ENCODE measurements around the gene NAB2.
"Not testable (repeated sequence)": the region's sequence is repeated elsewhere in the genome, so short reads cannot be mapped to it uniquely, and the experiment has no call there.

Gene NAB2

GRCh38 chr12:57069523-57069922, 19.4 kb upstream of the NAB2 start:
- DNase-seq (ENCODE audit: low read depth), result peak; percentile 69
- no peak overlapping the region for H3K4me3 ChIP-seq (ENCODE audit: low read depth, low read length)
- TF ChIP-seq CTCF (IDR thresholded peaks at IDR 0.05; ENCODE audit: low read depth, low read length, missing control alignments), result peak; percentile 89

DNA sequence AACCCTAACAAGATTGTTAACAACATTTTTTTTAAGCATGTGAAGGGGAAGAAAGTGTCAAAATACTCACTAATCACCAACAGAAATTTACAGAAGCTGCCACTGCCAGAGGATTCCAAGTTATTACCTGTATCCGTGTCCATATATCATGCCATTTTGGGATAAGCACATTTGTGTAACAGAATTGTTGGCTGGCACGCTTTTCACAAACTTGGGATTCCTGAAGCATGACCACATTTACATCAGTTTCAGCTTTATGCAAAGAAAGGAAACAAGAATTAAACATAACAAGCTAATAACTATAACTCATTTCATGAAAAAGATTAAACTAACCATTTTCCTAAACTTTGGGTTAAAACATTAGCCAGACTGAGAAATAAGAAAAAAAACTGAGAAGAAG, 16.3 kb upstream of the NAB2 start:
- H3K4me3 ChIP-seq (ENCODE audit: low read depth, low read length), result no peak overlapping the region
- no peak for TF ChIP-seq CTCF (IDR thresholded peaks at IDR 0.05; ENCODE audit: low read depth, low read length, missing control alignments)
- DNase-seq (ENCODE audit: low read depth), result no peak

DNA sequence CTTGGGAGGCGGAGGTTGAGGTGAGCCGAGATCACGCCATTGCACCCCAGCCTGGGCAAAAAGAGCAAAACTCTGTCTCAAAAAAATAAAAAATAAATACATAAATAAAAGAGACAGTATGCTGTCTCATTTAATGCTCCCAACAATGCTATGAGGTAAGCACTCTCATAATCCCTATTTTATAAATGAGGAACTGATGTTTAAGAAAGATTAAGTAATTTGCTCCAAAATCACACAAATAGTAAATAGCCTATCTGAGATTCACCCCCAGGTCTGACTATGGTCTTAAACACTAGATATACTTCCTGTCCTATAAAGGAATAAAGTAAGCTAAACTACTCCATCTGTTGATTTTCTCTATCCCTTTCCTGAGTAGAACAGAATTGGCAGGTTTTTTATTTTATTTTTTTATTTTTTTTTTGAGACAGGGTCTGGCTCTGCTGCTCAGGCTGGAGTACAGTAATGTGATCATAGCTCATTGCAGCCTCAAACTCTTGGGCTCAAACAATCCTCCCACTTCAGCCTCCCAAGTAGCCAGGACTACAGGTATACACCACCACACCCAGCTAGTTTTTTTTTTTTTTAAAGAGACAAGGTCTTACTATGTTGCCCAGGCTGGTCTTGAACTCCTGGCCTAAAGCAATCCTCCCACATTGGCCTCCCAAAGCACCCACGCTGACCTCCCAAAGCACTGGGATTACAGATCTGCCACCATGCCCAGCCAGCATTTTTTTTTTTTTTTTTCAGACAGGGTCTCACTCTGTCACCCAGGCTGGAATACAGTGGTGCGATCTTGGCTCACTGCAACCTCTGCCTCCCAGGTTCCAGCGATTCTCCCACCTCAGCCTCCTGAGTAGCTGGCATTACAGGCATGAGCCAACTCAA, 15.1 kb upstream of the NAB2 start:
- DNase-seq (ENCODE audit: low read depth); H3K4me3 ChIP-seq (ENCODE audit: low read depth, low read length): not testable (repeated sequence)

DNA sequence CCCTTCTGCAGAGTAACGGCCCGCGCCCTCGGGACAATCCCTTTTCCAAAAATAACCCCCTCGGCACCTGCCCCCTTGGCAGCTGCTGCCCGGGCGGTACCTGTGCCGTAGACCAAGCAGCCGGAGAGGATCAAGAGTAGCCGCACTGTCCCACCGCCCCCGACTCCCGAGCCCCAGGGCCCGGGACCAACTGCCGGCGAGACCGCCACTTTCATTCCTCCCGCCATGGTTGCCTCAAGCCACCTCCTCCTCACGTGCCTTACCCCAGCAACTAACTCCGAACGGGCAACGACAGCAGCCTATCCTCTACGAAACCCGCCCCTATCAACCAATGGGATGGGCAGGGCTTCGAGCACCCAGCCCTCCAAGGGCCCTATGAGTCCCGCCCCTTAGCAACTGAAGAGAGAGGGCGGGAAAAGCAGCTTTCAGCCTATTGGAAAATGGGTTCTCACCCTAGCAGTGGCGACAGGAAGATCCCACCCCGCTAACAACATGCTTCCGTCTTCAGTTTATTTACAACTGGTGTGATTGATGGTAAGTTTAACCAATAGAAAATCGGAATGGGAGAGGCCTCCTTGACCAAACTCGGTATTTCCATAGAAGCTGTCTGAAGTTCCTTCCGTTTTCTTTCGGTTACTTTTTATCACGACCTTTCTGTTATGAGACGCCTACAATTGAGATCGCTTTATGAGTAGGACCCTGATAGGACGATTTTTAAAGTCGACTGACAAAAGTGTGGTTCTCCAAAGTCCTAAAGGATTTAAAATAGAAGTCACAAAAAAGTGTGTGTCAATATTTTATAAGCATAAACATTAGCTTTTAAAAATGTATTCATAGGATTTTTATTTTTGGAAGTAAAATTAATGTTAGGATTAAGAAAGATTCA, 10.2 kb upstream of the NAB2 start, which contains the start of gene NEMP1:
NEMP1 (minus strand) TSS at position 273 of the 886 bp plus-strand sequence; CDS start at position 227, 46 bp downstream.
- TF ChIP-seq CTCF (IDR thresholded peaks at IDR 0.05; ENCODE audit: low read depth, low read length, missing control alignments), result no peak
- peak within 1 kb of the TSS; percentile 81 for H3K4me3 ChIP-seq (ENCODE audit: low read depth, low read length)

DNA sequence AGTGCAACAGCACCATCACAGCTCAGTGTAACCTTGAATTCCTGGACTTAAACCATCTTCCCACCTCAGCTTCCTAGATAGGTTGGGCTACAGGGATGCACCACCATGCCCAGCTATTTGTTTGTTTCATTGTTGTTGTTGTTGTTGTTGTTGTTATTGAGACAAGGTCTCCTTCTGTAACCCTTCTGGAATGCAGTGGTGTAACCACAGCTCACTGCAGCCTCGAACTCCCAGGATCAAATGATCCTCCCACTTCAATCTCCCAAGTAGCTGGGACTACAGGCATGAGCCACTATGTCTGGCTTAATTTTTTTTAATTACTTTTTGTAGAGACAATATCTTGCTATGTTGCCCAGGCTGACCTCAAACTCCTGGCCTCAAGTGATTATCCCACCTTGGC, 9.1 kb upstream of the NAB2 start:
- DNase-seq (ENCODE audit: low read depth), result no peak
- no peak for TF ChIP-seq CTCF (IDR thresholded peaks at IDR 0.05; ENCODE audit: low read depth, low read length, missing control alignments)
- H3K4me3 ChIP-seq (ENCODE audit: low read depth, low read length), result no peak overlapping the region

More for the DNA sequence above, 10.2 kb upstream of the NAB2 start, which contains the start of gene NEMP1:
- peak; percentile 100 for DNase-seq (ENCODE audit: low read depth)

GRCh38 chr12:57080855-57081254, 8.1 kb upstream of the NAB2 start:
- H3K4me3 ChIP-seq (ENCODE audit: low read depth, low read length), result no peak overlapping the region
- no peak for DNase-seq (ENCODE audit: low read depth)
- TF ChIP-seq CTCF (IDR thresholded peaks at IDR 0.05; ENCODE audit: low read depth, low read length, missing control alignments), result no peak

GRCh38 chr12:57085999-57086492, 2.9 kb upstream of the NAB2 start:
- no peak for TF ChIP-seq CTCF (IDR thresholded peaks at IDR 0.05; ENCODE audit: low read depth, low read length, missing control alignments)
- H3K4me3 ChIP-seq (ENCODE audit: low read depth, low read length), result peak overlapping the region; percentile 81
- DNase-seq (ENCODE audit: low read depth), result no peak
